NCI-H187 (cell line): ENCODE results near the gene CHKB.

Source experiments
- DNase-seq, 2 experiments: peaks; one replicate each; lab custom pipeline; 2025; lab: John Stamatoyannopoulos, UW

The CHKB gene

DNA sequence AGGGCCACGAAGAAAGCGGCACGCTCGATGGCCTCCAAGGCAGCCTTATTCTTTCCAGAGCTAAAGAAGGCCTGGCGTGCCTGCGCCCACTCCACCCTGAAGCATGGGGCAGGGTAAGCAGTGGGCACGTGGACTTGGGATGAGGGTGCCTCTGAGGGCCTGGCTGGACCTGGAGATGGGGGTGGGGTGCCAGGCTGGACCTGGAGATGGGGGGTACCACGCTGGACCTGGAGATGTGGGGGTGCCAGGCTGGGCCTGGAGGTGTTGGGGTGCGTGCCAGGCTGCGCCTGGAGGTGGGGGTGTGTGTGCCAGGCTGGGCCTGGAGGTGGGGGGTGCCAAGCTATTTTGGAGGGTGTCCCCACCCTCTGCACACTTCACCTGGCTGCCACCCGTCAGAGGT is 9.7 kb downstream of the CHKB start:
- no peak for DNase-seq

- no peak for DNase-seq
These were observed 11.1 kb downstream of the CHKB start for GRCh38 chr22:50571264-50572175.

DNA sequence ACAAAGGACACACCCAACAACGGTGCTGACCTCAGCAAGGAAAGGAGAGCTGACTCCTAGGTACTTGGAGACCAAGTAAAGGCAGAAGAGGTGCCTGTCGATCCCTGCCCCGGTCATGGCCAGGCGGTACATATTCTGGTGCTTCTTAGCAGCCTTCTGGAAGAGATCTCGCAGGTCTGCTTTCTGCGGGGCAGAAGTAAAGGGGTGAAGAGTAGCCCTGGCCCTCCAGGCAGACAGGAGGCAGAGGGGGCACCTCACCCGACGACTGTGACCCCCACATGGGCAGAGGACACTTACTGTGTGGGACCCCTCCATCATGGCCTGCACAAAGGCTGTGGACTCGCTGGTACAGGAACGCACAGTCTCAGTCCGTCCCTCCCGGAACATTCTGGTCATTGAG is 11.8 kb downstream of the CHKB start:
- no peak for DNase-seq

DNA sequence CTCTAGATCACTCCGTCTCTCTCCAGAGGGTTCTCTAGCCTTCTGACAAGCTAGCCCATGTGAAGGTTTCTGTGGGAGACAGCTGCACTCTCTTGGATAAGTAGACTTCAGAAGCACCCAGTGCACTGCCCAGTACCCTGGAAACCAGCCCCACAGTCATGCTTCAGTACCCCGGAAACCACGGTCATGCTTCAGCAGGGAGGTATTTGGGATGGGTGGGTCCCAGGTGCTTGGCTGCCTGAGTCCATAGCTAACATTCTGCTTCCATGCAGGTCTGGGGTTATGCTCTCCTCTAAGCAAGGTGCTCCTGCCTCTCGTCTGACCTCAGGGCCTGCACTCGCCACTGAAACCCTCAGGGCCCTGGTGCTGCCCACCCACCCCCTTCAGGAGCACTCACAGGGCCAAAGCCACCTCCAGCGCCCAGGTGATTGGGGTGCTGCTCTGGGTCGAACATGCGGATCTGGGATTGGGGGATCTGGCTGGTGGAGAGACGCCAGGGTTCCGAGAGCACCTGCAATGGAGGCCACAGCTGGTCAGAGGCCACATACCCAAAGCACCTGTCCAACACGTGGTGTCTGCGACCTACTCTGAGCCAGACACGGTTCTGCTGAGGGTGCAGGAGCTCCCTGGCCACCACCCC is 12.6 kb downstream of the CHKB start:
- no peak for DNase-seq

- no peak for DNase-seq
These were observed 13.6 kb downstream of the CHKB start for GRCh38 chr22:50569041-50569459.

DNA sequence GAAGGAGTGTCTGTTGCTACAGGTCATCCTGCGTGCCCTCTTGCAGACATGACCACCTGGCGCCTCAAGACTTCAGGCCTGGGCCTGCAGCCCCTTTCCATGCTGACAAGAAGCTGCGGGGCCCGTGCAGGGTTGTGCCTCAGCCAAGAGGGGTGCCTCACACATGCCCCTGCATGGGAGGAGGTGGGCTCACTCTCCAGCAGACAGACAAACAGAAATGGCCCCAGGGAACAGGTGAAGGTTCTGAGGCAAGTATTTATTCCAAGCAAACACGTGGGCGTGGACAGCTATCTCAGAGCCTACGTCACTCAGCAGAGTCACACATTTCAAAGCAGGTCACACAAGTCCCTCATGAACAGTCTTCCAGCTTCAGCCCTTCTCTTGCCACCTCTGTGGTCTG is 14.0 kb downstream of the CHKB start:
- no peak for DNase-seq

DNA sequence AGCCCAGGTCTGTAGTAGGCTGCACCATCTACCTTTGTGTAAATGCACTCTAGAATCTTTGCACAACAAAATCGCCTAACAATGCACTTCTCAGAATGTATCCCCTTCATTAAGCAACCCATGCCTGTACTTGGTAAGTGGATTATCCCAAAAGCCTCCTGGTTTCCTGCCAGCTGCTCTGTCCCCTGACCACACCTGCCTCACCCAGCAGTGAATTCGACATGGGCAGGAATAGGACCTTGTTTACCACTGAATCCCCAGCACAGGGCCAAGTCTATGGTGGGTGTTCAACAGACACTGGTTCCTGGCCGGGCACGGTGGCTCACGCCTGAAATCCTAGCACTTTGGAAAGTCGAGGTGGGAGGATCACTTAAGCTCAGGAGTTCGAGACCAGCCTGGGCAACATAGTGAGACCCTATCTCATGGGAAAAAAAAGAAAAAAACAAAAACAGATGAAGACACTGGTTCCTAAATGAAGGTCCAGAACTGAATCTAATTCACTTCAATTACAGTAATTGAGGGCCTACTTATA is 14.9 kb downstream of the CHKB start:
- DNase-seq: no peak

DNA sequence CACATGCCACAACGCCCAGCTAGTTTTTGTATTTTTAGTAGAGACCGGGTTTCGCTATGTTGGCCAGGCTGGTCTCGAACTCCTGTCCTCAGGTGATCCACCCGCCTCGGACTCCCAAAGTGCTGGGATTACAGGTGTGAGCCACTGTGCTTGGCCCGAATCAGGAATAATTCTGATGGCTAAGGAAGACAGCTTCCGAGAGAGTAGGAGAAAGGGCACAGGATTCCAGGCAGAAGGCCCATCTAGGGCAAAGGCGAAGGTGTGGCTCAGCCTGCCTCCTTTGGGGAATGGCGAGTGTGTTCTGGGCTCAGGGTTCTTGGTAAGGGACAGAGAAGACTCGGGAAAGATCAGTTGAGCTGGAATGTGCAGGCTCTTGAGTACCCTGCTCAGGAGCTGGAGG is 18.4 kb downstream of the CHKB start:
- DNase-seq: no peak

- no peak for DNase-seq
These were observed 19.1 kb downstream of the CHKB start for GRCh38 chr22:50563413-50564160.

- DNase-seq: peak; percentile 12 to 68
These were observed 19.9 kb downstream of the CHKB start, which contains the start of gene SYCE3 for GRCh38 chr22:50562523-50563412. SYCE3 (minus strand) TSS chr22:50562919; CDS start chr22:50556405, 6,514 bp downstream.

DNA sequence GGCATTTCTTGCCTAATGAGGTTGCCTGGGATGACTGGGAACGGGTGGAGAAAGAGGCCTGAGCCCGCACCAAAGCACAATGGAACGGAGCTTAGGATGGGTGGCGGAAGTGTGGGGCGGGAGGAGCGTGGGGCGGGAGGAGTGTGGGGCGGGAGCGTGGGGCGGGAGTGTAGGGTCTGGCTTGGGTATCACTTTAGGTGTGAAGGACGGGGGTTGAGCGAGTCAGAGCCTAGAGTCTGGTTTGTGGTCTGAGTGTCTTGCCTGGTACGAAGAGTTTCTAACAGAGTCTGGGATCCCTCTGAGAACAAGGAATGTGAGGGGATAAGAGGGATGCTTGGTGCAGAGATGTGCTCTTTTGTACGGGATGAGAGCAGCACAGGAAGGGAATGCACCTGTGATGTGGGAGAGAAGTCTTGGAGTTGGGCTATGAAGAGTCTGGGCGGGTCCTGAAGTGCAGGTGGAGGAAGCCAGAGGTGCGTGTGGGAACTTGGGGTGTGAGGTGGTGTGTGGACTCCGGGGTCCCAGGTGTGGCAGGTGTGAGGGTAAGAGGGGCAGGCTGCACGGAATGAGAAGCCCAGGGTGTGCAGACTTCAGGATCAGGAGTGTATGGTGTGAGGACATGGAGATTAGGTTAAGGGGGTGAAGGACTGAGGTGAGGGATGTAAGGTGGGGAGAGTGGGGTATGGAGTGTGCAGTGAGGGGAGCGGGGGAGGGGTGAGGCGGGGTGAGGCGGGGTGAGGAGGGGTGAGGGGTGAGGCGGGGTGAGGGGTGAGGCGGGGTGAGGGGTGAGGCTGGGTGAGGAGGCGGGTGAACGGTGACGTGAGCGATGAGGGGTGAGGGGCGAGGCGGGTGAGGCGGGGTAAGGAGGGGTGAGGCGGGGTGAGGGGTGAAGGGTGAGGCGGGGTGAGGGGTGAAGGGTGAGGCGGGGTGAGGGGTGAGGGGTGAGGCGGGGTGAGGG is 21.0 kb downstream of the CHKB start:
- no peak for DNase-seq

DNA sequence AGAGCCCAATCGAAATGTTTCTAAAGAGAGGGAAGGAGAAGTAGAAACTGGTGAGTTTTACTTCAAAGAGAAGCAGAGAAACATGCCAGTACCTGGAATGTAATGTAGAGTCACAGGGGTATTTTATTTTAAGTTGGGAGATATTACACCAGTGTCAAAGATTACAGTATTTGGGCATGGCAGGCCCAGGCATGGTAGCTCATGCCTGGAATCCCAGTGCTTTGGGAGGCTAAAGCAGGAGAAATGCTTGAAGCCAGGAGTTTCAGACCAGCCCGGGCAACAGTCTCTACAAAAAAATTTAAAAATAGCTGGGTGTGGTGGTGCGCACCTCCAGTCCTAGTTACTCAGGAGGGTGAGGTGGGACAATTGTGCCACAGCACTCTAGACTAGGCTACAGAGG is 22.6 kb downstream of the CHKB start:
- no peak for DNase-seq

DNA sequence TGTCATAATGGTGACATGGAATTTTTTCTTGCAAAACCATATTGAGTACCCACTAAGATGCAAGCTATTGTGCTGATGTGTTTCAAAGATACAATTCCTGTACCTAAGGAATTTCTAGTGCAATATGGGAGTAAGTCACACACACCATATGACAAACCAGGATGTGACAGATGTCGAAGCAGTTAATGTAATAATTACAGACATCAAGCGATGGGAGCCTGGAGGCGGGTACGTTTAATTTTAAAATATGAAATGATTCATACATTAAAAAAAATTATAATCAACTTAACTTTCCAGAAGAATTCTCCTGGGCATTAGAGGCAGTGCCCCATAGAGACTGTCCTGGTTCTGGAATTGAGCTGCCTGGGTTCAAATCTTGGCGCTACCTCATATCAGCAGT is 25.9 kb downstream of the CHKB start:
- DNase-seq: no peak

- DNase-seq: no peak
These were observed 29.3 kb downstream of the CHKB start for GRCh38 chr22:50553310-50553709.

GRCh38 chr22:50551160-50551752 is 31.4 kb downstream of the CHKB start:
- no peak for DNase-seq

DNA sequence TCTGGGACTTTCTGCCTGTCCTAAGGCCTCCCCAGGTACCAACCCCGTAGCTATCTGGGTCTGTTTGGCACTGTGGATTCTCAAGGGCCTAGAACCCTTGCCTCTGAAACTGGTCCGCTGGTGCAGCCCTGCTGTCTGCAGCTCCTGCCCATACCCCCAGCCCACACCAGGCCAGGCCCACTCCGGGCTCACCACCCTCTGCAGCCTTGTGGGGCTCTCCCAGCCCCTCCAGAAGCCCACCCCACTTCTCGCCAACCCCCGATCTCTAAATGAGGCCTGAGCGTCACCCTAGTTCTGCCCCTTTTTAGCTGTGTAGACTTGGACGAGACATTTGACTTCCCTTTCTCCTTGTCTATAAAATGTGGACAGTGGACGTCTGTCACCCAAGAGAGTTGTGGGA is 32.3 kb downstream of the CHKB start:
- DNase-seq: no peak

- DNase-seq: no peak
These were observed 33.5 kb downstream of the CHKB start for GRCh38 chr22:50548921-50549790.

- DNase-seq: no peak
These were observed 34.4 kb downstream of the CHKB start for GRCh38 chr22:50548040-50548920.
